Stimulated activated CD8-positive, alpha-beta memory T cell treated with anti-CD3 and anti-CD28 coated beads, Interleukin-4, amount 100 ng/mL, for 4 hours (primary cell): ENCODE results near the gene TMEM178B.

Experiments used
- DNase-seq, 2 donors: peaks; one replicate each; pipeline ENCODE4 v3.0.0-alpha.2; 2020; ENCODE audit warnings: low read depth in 2 of 2, low spot score in 1 of 2

TMEM178B gene

GRCh38 chr7:141262101-141263090, 188.5 kb downstream of the TMEM178B start:
- DNase-seq = no peak

GRCh38 chr7:141263508-141263907, 189.6 kb downstream of the TMEM178B start:
- DNase-seq = no peak

GRCh38 chr7:141263983-141264382, 190.1 kb downstream of the TMEM178B start:
- DNase-seq = no peak

GRCh38 chr7:141264511-141264910, 190.6 kb downstream of the TMEM178B start:
- no peak for DNase-seq

GRCh38 chr7:141265668-141266067, 191.8 kb downstream of the TMEM178B start:
- DNase-seq = no peak

GRCh38 chr7:141268614-141269013, 194.8 kb downstream of the TMEM178B start:
- DNase-seq = no peak

- no peak for DNase-seq
These were observed 197.6 kb downstream of the TMEM178B start for GRCh38 chr7:141271451-141271850.

- DNase-seq = no peak
These were observed 198.6 kb downstream of the TMEM178B start for GRCh38 chr7:141272417-141272816.

- DNase-seq = no peak
These were observed 201.5 kb downstream of the TMEM178B start for GRCh38 chr7:141275350-141275749.

- DNase-seq = no peak
These were observed 202.2 kb downstream of the TMEM178B start for GRCh38 chr7:141276031-141276430.

GRCh38 chr7:141280100-141280499, 206.2 kb downstream of the TMEM178B start:
- no peak for DNase-seq

GRCh38 chr7:141281311-141281710, 207.4 kb downstream of the TMEM178B start:
- no peak for DNase-seq

GRCh38 chr7:141286522-141286921, 212.7 kb downstream of the TMEM178B start:
- no peak for DNase-seq

- no peak for DNase-seq
These were observed 214.1 kb downstream of the TMEM178B start for GRCh38 chr7:141287936-141288335.

- no peak for DNase-seq
These were observed 214.8 kb downstream of the TMEM178B start for GRCh38 chr7:141288626-141289025.

- DNase-seq = no peak
These were observed 216.5 kb downstream of the TMEM178B start for GRCh38 chr7:141290365-141290764.

GRCh38 chr7:141290973-141291372, 217.1 kb downstream of the TMEM178B start:
- no peak for DNase-seq

GRCh38 chr7:141291541-141291940, 217.7 kb downstream of the TMEM178B start:
- DNase-seq = no peak

GRCh38 chr7:141294143-141294829, 220.4 kb downstream of the TMEM178B start:
- DNase-seq = no peak

GRCh38 chr7:141295367-141295895, 221.6 kb downstream of the TMEM178B start:
- no peak for DNase-seq

- DNase-seq = no peak
These were observed 227.0 kb downstream of the TMEM178B start for GRCh38 chr7:141300816-141301215.

GRCh38 chr7:141301544-141301943, 227.7 kb downstream of the TMEM178B start:
- no peak for DNase-seq
